ENCODE measurements around the gene AP2B1.
"Not testable (repeated sequence)": the region's sequence is repeated elsewhere in the genome, so short reads cannot be mapped to it uniquely, and the experiment has no call there.

The AP2B1 gene

GRCh38 chr17:35587074-35587961 lies at the start of gene AP2B1:
Gene AP2B1 (plus strand): TSS chr17:35587322. CDS start chr17:35594031, 6,709 bp downstream.
- peak; percentile 93 for DNase-seq (ENCODE audit: low read depth, low spot score)

- DNase-seq (ENCODE audit: low read depth, low spot score): no peak
These were observed 49.5 kb upstream of the AP2B1 start, which contains the start of gene SLFN12L for GRCh38 chr17:35537601-35538141. Gene SLFN12L (minus strand): TSS chr17:35537678. CDS start chr17:35522364, 15,314 bp downstream.

- no peak for DNase-seq (ENCODE audit: low read depth, low spot score)
These were observed 47.5 kb upstream of the AP2B1 start for GRCh38 chr17:35539659-35540026.

- no peak for DNase-seq (ENCODE audit: low read depth, low spot score)
These were observed 46.3 kb upstream of the AP2B1 start for GRCh38 chr17:35540589-35541404.

GRCh38 chr17:35541434-35541833 lies 45.7 kb upstream of the AP2B1 start:
- DNase-seq (ENCODE audit: low read depth, low spot score): no peak

- DNase-seq (ENCODE audit: low read depth, low spot score): no peak
These were observed 44.1 kb upstream of the AP2B1 start for GRCh38 chr17:35542990-35543389.

- no peak for DNase-seq (ENCODE audit: low read depth, low spot score)
These were observed 43.3 kb upstream of the AP2B1 start for GRCh38 chr17:35543856-35544255.

- no peak for DNase-seq (ENCODE audit: low read depth, low spot score)
These were observed 42.0 kb upstream of the AP2B1 start for GRCh38 chr17:35545150-35545549.

- no peak for DNase-seq (ENCODE audit: low read depth, low spot score)
These were observed 40.6 kb upstream of the AP2B1 start for GRCh38 chr17:35546487-35546886.

GRCh38 chr17:35548208-35548810 lies 38.8 kb upstream of the AP2B1 start:
- no peak for DNase-seq (ENCODE audit: low read depth, low spot score)

- DNase-seq (ENCODE audit: low read depth, low spot score): no peak
These were observed 38.1 kb upstream of the AP2B1 start for GRCh38 chr17:35548978-35549377.

- DNase-seq (ENCODE audit: low read depth, low spot score): no peak
These were observed 33.8 kb upstream of the AP2B1 start for GRCh38 chr17:35553310-35553709.

GRCh38 chr17:35554668-35555067 lies 32.5 kb upstream of the AP2B1 start:
- no peak for DNase-seq (ENCODE audit: low read depth, low spot score)

GRCh38 chr17:35555691-35556090 lies 31.4 kb upstream of the AP2B1 start:
- DNase-seq (ENCODE audit: low read depth, low spot score): no peak

- DNase-seq (ENCODE audit: low read depth, low spot score): no peak
These were observed 29.8 kb upstream of the AP2B1 start for GRCh38 chr17:35557353-35557752.

- DNase-seq (ENCODE audit: low read depth, low spot score): no peak
These were observed 27.5 kb upstream of the AP2B1 start for GRCh38 chr17:35559495-35560210.

GRCh38 chr17:35560703-35561102 lies 26.4 kb upstream of the AP2B1 start, which contains the start of gene SLFN14:
Gene SLFN14 (minus strand): TSS chr17:35560819. CDS start chr17:35558062, 2,757 bp downstream.
- DNase-seq (ENCODE audit: low read depth, low spot score): no peak

- DNase-seq (ENCODE audit: low read depth, low spot score): not testable (repeated sequence)
These were observed 23.9 kb upstream of the AP2B1 start for GRCh38 chr17:35563181-35563580.

- DNase-seq (ENCODE audit: low read depth, low spot score): no peak
These were observed 20.2 kb upstream of the AP2B1 start for GRCh38 chr17:35566968-35567367.

- no peak for DNase-seq (ENCODE audit: low read depth, low spot score)
These were observed 18.6 kb upstream of the AP2B1 start for GRCh38 chr17:35568561-35568960.

GRCh38 chr17:35569405-35569804 lies 17.7 kb upstream of the AP2B1 start:
- no peak for DNase-seq (ENCODE audit: low read depth, low spot score)
